GM12891 (cell line): ENCODE results near the gene LNX1.

Experiments used
- PAX5 ChIP-seq: IDR thresholded peaks from 2 replicates; pipeline ENCODE4 v1.6.1; 2011; ENCODE audit warnings: low read length, moderate library complexity, mild to moderate bottlenecking; ENCODE audit not compliant: insufficient read depth, severe bottlenecking
- POLR2A ChIP-seq: IDR thresholded peaks from 2 replicates; pipeline ENCODE4 v1.6.1; 2011; ENCODE audit warnings: low read depth, low read length, control low read depth
- POLR2AphosphoS5 ChIP-seq: IDR thresholded peaks from 2 replicates; pipeline ENCODE4 v1.6.1; 2011; ENCODE audit warnings: low read depth, low read length, control low read depth
- POU2F2 ChIP-seq: IDR thresholded peaks from 2 replicates; pipeline ENCODE4 v1.6.1; 2011; ENCODE audit warnings: low read depth, mild to moderate bottlenecking, control low read depth, low read length, moderate library complexity
- TAF1 ChIP-seq: IDR thresholded peaks from 2 replicates; pipeline ENCODE4 v1.6.1; 2011; ENCODE audit warnings: low read depth, low read length, control low read depth

GRCh38 chr4:53422367-53422766, 168.9 kb downstream of the LNX1 start:
- TF ChIP-seq POLR2A (no peak), POLR2AphosphoS5 (no peak), PAX5 (no peak), TAF1 (no peak), POU2F2 (no peak)
